AG04450 (cell line): ENCODE data around the gene USP16. TPM values are rescaled to one million over a fixed set of nuclear protein-coding genes. Genes with fewer than 3 reads are reported as not detected.

Experiments used
- CTCF ChIA-PET: fragments of 300-600, 350-600 bp; formaldehyde crosslinking; extraction: SDS; loops from one replicate; lab custom pipeline; 2022; ENCODE audit warnings: antibody characterized with exemption, inconsistent platforms; lab: Charles Lee
- POLR2A ChIA-PET: fragments of 350-600 bp; formaldehyde crosslinking; extraction: SDS; loops from one replicate; lab custom pipeline; 2021; ENCODE audit warnings: antibody characterized with exemption, inconsistent platforms; lab: Yijun Ruan, JAX
- DNase-seq: peaks from one replicate; pipeline ENCODE4 v3.0.0-alpha.2; 2011; ENCODE audit warnings: low read depth, low spot score
- H3K27ac ChIP-seq: one replicate; pipeline ENCODE4 v1.5.1; 2012; ENCODE audit warnings: low read depth, low read length, control low read depth
- H3K27me3 ChIP-seq: one replicate; pipeline ENCODE4 v1.6.0; 2012; ENCODE audit warnings: low read length; ENCODE audit not compliant: control insufficient read depth, insufficient read depth
- H3K4me3 ChIP-seq: 2 replicates; pipeline ENCODE4 v1.5.1; 2011; ENCODE audit warnings: mild to moderate bottlenecking, low read depth, low read length, control low read depth
- H3K9me3 ChIP-seq: 2 replicates; pipeline ENCODE4 v1.5.1; 2012; ENCODE audit warnings: low read length; ENCODE audit not compliant: control insufficient read depth, insufficient read depth
- CTCF ChIP-seq: IDR thresholded peaks from 2 replicates; pipeline ENCODE4 v1.5.1; 2011; ENCODE audit warnings: low read depth, low read length, control low read depth, inconsistent platforms
- polyA plus RNA-seq: library from polyadenylated mRNA; depleted of rRNA; stranded (reverse); fragments of >200 nt; gene quantifications from 2 replicates; pipeline ENCODE4 v1.2.3, GENCODE V29; 2011

USP16 gene
- polyA plus RNA-seq, 1 experiment = 35.6 TPM

DNA sequence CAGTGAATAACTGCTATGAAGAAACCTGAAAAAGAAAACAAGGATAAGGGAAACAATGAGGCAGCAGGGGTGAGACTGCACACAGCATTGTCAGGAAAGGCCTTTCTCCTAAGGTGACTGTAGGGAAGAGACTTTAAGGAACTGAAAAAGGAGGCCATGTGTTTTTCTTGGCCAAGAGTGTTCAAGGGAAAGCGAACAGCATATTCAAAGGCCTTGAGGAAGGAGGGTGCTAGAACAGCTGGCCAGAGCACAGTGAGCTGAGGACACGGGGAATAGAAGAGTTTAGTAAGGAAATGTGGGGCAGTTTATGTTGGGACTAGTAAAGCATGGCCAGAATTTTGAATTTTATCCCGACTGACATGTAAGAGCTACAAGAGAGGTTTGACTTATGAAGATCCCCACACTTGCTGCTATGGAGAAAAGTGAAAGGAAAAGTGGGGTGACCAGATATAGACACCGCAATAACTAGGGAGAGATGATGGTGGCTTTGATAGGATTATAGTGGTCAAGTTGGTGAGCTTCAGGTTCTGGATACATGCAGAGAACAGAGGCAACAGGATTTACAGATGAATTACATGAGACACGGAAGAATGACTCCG lies 6.7 kb upstream of the USP16 start:
- POLR2A ChIA-PET = no interaction called here

GRCh38 chr21:29018540-29018939 lies 5.9 kb upstream of the USP16 start:
- Histone ChIP-seq H3K27me3 (no peaks in the 10 kb centered on the region), H3K4me3 (peak overlapping the region; percentile 93), H3K27ac (peak overlapping the region; percentile 52), H3K9me3 (no peaks in the 10 kb centered on the region)
- no peak for DNase-seq
- ChIA-PET CTCF (no interaction called here), POLR2A (interaction anchor here (0.6 to 1.6 kb wide), 3 partner anchors 16 to 243 kb away, joined by 3 to 8 read pairs (median 3); no protein-coding TSS in a partner anchor)
- no peak for TF ChIP-seq CTCF

More for the DNA sequence above, 6.7 kb upstream of the USP16 start:
- CTCF ChIA-PET = no interaction called here
- Histone ChIP-seq H3K27me3 (no peaks in the 10 kb centered on the region), H3K27ac (no peak overlapping the region), H3K4me3 (peak overlapping the region; percentile 93), H3K9me3 (no peaks in the 10 kb centered on the region)
- no peak for DNase-seq
- no peak for TF ChIP-seq CTCF

GRCh38 chr21:29022166-29022565 lies 2.3 kb upstream of the USP16 start:
- H3K9me3 ChIP-seq = no peaks in the 10 kb centered on the region; the same call in 1 of the 2 replicates
- H3K27me3 ChIP-seq = no peaks in the 10 kb centered on the region
- no peak overlapping the region for H3K4me3 ChIP-seq
- CTCF ChIA-PET = no interaction called here
- DNase-seq = no peak
- no peak overlapping the region for H3K27ac ChIP-seq
- POLR2A ChIA-PET = interaction anchor here (1.3 kb wide), 1 partner anchor 20 kb away, joined by 3 read pairs; no protein-coding TSS in a partner anchor
- no peak for TF ChIP-seq CTCF

GRCh38 chr21:29025328-29025713 lies 853 bp downstream of the USP16 start:
- peak overlapping the region; percentile 99 for H3K27ac ChIP-seq
- no peak for TF ChIP-seq CTCF
- no peaks in the 10 kb centered on the region for H3K27me3 ChIP-seq
- peak overlapping the region; percentile 96 for H3K4me3 ChIP-seq
- no peaks in the 10 kb centered on the region; the same call in 1 of the 2 replicates for H3K9me3 ChIP-seq
- no peak for DNase-seq
- POLR2A ChIA-PET = interaction anchor here (0.8 to 2.1 kb wide), 6 partner anchors 13 to 65 kb away, joined by 4 to 23 read pairs (median 6); partner anchors contain the start of genes CCT8 and LTN1
- CTCF ChIA-PET = interaction anchor here (1.2 kb wide), 1 partner anchor 31 kb away, joined by 3 read pairs; no protein-coding TSS in a partner anchor

- no peak for TF ChIP-seq CTCF
- no peak for DNase-seq
- no peaks in the 10 kb centered on the region for H3K9me3 ChIP-seq
- no peak overlapping the region for H3K27ac ChIP-seq
- POLR2A ChIA-PET = no interaction called here
- no peak overlapping the region for H3K4me3 ChIP-seq
- no peaks in the 10 kb centered on the region for H3K27me3 ChIP-seq
- CTCF ChIA-PET = no interaction called here
These were observed 5.1 kb downstream of the USP16 start for GRCh38 chr21:29029524-29029923.
